CD4-positive, alpha-beta T cell treated with Interleukin-17A for 4 hours (primary cell): Measurements from ENCODE around the gene RBBP5.
"Not testable (repeated sequence)": the region's sequence is repeated elsewhere in the genome, so short reads cannot be mapped to it uniquely, and the experiment has no call there.

Source experiments
- DNase-seq: peaks from one replicate; pipeline ENCODE4 v3.0.0-alpha.2; 2020; ENCODE audit warnings: mixed read lengths

The RBBP5 gene

GRCh38 chr1:205121660-205122488, at the start of gene RBBP5:
Gene RBBP5, minus strand, starts transcription at chr1:205121978. Its CDS starts 105 bp downstream, at chr1:205121873.
- peak; percentile 95 for DNase-seq

DNA sequence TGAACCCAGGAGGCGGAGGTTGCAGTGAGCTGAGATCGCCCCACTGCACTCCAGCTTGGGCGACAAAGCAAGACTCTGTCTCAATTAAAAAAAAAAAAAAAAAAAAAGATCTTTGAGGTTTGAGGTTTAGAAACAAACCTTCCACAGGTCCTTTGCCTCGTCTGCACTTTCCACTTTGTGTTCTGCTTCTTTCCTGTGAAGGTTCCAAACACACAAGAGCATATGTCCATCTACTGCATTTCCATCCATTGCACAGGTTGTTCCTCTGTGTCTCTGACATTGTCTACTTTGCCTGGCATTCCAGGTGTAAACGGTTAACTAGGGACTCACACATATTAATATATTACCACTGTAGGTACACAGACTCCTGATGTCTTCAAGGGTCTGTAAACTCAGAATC, 49.6 kb upstream of the RBBP5 start:
- DNase-seq, result no peak

- DNase-seq, result no peak
These were observed 48.9 kb upstream of the RBBP5 start for GRCh38 chr1:205170532-205171269.

- DNase-seq, result no peak
These were observed 47.5 kb upstream of the RBBP5 start for GRCh38 chr1:205169248-205169647.

- DNase-seq, result no peak
These were observed 46.5 kb upstream of the RBBP5 start for GRCh38 chr1:205168291-205168690.

DNA sequence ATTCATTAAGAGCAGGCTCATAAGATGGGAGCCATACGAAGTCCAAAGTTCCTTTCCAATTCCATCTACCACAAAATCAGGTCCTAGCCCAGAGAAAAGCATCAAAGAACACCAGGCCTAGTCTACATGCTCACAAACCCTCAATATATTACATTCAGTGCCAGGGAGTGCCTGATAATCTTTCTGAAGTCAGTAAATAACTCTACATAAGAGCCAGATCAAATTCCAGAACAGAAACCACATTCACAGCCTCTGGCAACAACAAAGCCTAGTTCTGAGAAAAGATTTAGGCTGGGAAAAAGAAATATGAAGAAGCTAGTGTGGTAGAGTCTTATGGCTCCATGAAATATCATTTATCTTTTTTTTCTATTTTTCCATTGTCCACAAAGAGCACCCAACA, 40.5 kb upstream of the RBBP5 start:
- DNase-seq, result no peak

DNA sequence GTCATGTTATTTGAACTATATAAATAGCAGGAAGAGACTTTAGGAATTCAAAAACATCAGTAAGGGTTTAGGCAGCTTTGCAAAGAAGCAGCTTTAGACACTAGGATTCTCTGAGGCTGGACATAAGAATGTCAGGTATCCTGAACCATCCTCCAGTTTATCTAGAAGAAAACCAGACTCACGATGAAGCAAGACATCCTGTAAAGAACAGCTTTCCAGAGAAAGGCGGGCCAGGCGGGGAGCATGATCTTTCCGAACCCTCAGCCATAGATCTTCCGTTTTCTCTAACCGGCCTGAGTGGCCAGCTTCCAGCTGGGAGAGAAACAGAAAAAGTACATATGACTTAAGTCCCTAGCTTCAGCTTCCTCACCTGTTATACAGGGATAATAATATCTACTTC, 39.3 kb upstream of the RBBP5 start:
- DNase-seq, result no peak

DNA sequence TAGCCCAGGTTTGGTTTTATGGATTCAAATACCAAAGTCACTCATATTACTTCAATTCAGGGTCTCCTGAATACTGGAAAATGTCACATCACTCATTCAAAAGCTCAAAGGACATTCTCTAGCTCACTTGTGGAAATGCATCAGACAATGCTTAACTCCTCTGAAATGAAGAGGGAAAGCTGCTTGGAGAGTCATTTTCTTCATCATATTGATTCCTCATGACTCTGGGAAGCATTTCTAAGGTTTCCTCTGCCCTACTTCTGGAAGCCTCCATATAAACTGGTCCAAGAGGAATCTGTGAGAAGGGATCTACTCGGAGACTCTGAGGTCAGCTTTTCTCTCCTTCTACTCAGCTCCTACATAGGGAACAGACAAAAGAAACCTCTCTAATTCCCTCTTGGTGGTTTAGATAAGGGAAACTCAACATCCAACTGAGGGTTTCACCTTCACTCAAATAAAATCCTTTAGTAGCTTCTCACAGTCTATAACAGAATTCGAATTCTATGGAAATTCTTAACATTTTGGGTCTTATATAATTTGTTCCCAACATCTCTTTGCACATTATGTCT, 36.4 kb upstream of the RBBP5 start:
- no peak for DNase-seq

GRCh38 chr1:205155665-205156377, 34.0 kb upstream of the RBBP5 start:
- DNase-seq, result not testable (repeated sequence)

DNA sequence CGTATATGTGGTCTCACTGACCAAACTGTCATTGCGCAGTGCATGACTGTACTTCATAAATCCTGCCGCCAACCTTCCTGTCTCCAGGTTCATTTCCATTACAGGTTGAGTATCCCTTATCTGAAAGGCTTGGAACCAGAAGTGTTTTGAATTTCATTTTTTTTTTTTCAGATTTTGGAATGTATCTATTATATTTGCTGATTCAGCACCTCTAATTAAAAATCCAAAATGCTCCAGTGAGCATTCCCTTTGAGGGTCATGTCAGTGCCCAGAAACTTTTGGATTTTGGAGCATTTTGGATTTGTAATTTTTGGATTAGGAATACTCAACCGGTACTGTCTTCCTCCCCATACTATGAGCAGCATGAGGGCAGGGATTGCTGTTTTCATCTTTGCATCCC, 30.7 kb upstream of the RBBP5 start:
- DNase-seq, result no peak

GRCh38 chr1:205150651-205151428, 29.1 kb upstream of the RBBP5 start:
- no peak for DNase-seq

DNA sequence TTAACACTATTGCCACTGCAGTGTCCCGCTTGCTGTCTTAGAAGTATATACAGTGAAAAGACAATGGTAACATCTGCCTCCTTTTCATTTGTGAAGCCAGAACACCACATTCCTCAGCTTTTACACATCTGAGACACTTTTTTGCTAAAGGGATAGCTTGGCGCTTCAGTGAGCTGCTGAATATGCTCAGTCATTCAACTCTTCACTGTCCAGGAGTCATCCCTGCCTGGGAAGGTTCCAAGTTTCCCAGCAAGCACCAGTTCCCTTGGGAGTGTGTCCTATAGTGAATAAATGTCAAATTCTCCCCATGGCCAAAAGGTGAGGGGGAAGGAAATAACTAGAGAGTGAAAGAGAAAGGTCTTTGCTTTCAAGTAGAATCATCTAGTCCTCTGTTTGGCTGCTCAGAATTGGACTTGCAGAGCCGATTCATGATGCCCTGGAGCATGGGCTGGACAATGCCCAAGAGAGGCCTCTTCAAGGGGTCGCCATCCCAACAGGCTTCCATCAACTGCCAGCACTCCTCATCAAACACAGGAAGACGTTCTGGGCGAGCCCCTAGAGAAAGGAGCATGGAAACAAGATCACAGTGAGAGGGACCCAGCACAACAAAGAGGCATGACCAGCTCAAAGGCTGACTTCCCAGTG, 25.5 kb upstream of the RBBP5 start:
- DNase-seq, result no peak

- no peak for DNase-seq
These were observed 23.0 kb upstream of the RBBP5 start for GRCh38 chr1:205144751-205145150.

GRCh38 chr1:205144046-205144720, 22.4 kb upstream of the RBBP5 start:
- no peak for DNase-seq

DNA sequence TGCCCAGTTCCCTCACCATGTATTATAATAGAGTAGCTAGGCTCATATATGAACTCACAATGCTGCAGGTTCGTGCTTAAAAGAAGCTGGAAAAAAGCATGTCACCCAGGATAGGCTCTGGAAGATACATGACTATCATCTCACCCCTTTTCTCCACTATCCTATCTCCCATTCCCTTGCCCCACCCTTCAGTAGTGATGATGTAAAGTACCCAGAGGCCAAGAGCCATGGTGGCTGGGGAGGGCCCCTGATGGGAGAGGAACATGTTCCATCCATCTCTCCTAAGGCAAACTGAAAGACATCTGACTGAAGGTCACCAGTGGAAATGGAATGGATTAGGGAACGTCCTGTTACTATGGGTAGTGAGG, 20.3 kb upstream of the RBBP5 start:
- DNase-seq, result no peak

GRCh38 chr1:205141236-205142101, 19.7 kb upstream of the RBBP5 start:
- peak; percentile 80 for DNase-seq

DNA sequence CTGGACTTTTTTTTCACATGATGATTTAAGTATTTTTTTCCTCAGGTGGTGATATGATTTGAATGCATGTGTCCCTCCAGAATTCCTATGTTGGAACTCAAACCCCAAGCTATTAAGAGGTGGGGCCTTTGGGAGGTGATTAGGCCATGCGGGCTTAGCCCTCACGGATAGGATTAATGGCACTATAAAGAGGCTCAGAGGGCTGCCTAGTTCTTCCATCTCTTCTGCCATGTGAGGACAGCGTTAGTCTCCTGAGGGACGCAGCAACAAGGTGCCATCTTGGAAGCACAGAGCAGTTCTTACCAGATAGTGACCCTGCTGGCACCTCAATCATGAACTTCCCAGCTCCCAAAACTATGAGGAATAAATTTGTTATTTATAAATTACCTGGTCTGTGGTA, 18.3 kb upstream of the RBBP5 start:
- DNase-seq, result no peak

GRCh38 chr1:205137901-205138300, 16.1 kb upstream of the RBBP5 start:
- no peak for DNase-seq

DNA sequence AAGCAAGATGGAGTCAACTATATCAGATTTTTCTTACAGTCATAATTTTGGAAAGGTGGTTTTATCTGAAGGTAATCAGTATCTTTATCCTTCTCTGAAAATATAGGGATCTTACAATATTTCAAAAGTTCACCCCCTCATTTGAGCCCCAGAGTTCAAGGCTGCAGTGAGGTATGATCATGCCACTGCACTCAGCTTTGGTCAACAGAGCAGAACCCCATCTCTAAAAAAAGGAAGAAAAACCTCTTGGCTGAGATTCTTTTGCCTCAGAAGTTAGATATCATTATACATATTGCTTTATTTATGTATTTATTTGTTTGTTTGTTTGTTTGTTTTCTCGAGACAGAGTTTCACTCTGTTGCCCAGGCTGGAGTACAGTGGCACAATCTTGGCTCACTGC, 11.5 kb upstream of the RBBP5 start:
- no peak for DNase-seq

- no peak for DNase-seq
These were observed 7.8 kb upstream of the RBBP5 start for GRCh38 chr1:205129447-205130029.
